Measurements from ENCODE around the gene CXCL14.
A peak's percentile ranks its signal among the peaks of the same experiment; 100 is the strongest.

The CXCL14 gene

GRCh38 chr5:135567661-135568060, 11.1 kb downstream of the CXCL14 start:
- no peak for DNase-seq

GRCh38 chr5:135566422-135567400, 12.1 kb downstream of the CXCL14 start:
- DNase-seq = no peak

GRCh38 chr5:135565725-135566421, 12.9 kb downstream of the CXCL14 start:
- peak; percentile 76 to 92 (median 88) for DNase-seq

- no peak for DNase-seq
Observed at GRCh38 chr5:135565266-135565665, 13.5 kb downstream of the CXCL14 start.

- no peak for DNase-seq
Observed at GRCh38 chr5:135564331-135564730, 14.5 kb downstream of the CXCL14 start.

GRCh38 chr5:135561266-135561665, 17.5 kb downstream of the CXCL14 start:
- peak in 3 of 4 experiments; percentile 34 to 55 (median 45) for DNase-seq

GRCh38 chr5:135560858-135561257, 17.9 kb downstream of the CXCL14 start:
- peak; percentile 92 to 95 (median 93) for DNase-seq

- peak in 1 of 4 experiments; percentile 22 for DNase-seq
Observed at GRCh38 chr5:135559354-135559753, 19.4 kb downstream of the CXCL14 start.

- DNase-seq = no peak
Observed at GRCh38 chr5:135557076-135557838, 21.5 kb downstream of the CXCL14 start.

- peak in 2 of 4 experiments; percentile 15 to 18 for DNase-seq
Observed at GRCh38 chr5:135556620-135557019, 22.2 kb downstream of the CXCL14 start.

GRCh38 chr5:135555530-135555929, 23.3 kb downstream of the CXCL14 start:
- DNase-seq = no peak

GRCh38 chr5:135553688-135554462, 24.9 kb downstream of the CXCL14 start:
- DNase-seq = peak in 3 of 4 experiments; percentile 30 to 48 (median 32)

- DNase-seq = peak; percentile 83 to 89 (median 88)
Observed at GRCh38 chr5:135551593-135552447, 27.0 kb downstream of the CXCL14 start.

- no peak for DNase-seq
Observed at GRCh38 chr5:135549413-135549812, 29.4 kb downstream of the CXCL14 start.

GRCh38 chr5:135547590-135548254, 31.1 kb downstream of the CXCL14 start:
- no peak for DNase-seq

- DNase-seq = no peak
Observed at GRCh38 chr5:135546912-135547311, 31.9 kb downstream of the CXCL14 start.

GRCh38 chr5:135546101-135546500, 32.7 kb downstream of the CXCL14 start:
- no peak for DNase-seq

GRCh38 chr5:135545099-135545498, 33.7 kb downstream of the CXCL14 start:
- no peak for DNase-seq

GRCh38 chr5:135543485-135544304, 35.1 kb downstream of the CXCL14 start:
- DNase-seq = peak; percentile 31 to 66 (median 42)

Measured in suppressor macrophage (primary cell).